NCI-H1417 treated with DMSO at 0.1 percent for 48 hours (cell line): Measurements from ENCODE around the gene CHRDL1.
"Not testable (repeated sequence)": the region's sequence is repeated elsewhere in the genome, so short reads cannot be mapped to it uniquely, and the experiment has no call there.

Experiments
- DNase-seq: peaks from one replicate; lab custom pipeline; 2025; lab: John Stamatoyannopoulos, UW

CHRDL1 gene, protein sequence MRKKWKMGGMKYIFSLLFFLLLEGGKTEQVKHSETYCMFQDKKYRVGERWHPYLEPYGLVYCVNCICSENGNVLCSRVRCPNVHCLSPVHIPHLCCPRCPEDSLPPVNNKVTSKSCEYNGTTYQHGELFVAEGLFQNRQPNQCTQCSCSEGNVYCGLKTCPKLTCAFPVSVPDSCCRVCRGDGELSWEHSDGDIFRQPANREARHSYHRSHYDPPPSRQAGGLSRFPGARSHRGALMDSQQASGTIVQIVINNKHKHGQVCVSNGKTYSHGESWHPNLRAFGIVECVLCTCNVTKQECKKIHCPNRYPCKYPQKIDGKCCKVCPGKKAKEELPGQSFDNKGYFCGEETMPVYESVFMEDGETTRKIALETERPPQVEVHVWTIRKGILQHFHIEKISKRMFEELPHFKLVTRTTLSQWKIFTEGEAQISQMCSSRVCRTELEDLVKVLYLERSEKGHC

DNA sequence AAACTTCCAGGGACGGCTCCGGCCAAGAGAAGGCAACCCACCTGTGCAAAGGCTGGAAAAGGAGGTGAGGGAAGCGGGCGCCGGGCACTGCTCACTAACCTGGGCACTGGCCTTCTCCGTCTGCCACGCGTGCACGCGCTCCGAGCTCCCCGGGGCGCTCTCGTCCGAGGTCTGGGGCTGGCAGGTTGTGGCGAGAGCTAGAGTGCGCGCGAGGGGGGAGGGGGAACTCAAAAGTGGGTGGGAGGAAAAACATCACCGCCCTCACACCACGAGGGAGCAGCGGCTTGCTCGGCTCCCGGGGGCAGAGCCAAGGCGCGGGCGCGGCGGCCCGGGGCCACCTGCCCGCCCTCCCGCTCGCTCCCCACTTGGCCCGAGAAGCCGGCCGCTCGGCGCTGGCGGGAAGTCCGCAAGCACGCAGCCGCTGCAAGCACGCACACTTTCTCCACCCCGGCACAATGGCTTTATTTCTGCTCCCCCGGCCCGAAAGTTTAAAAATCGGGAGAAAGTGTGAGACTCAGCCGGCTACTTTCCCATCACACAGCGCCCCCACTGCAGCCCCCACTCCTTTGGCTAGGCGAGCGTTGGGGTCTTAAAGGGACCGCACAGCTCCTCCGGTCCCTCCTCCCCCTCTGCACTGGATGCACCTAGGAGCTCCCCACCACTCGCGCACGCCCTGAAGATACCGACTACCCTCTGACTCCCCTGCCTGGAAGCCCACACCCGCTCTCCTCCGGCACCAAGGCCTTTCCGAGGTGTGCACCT lies at the start of gene CHRDL1:
Gene CHRDL1 (minus strand): TSS at position 173 of the 762 bp plus-strand sequence. CDS start 3,636 bp downstream, outside the sequence.
- no peak for DNase-seq

DNA sequence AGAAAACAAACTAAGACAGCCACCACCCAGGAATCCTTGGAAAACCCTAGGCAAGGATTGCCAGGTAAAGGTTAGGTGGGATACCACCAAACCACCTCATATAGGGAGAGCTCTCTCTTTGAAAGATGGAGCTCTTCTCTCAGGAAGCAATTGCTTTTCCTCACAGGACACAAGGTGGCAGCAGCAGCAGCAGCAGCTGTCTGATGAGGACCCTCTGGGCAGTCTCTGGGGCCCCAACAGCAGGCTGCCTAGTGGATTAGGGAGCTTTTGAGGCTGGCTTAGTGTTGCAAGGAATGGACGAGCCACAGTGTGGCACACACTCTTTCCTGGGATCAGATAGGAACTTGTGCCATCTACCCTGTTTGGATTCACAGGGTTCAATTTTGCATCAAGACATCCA lies 41.4 kb upstream of the CHRDL1 start:
- DNase-seq: no peak

DNA sequence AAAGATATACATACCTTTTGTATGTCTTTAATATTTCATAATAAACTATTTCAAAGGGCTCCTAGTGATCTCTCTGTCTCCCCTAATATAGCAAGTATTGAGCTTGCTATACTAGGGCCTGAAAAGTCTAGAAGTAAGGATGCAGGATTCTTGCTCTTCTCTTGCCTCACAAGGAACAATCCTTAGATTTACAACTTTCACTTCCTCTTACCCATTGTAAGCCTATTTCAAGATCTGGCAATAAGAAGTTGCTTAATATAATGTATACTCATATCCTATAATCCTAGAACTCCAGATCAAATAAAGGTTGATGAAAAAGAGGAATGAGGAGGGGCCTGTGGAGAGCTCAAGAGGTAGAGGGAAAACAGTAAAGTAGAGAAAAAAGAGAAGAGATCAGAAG lies 40.8 kb upstream of the CHRDL1 start:
- DNase-seq: no peak

DNA sequence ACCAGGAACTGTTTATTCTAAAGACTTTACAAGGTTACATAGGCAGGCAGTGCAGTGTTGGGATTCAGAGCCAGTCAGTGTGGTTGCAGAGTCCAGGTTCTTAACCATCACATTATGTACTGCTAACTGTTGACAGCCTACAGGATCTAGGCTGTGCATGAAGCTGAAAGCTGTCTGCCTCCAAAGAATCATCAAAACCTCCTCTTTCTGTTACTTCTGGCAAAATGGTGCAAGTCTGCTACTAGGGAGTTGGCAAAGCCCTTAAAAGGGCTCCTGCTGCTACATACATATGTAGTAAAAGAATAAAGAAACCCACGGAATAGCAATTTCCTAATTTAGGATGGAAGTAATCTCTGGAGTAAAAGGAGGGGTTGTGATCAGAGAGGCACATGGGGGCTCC lies 40.4 kb upstream of the CHRDL1 start:
- no peak for DNase-seq

DNA sequence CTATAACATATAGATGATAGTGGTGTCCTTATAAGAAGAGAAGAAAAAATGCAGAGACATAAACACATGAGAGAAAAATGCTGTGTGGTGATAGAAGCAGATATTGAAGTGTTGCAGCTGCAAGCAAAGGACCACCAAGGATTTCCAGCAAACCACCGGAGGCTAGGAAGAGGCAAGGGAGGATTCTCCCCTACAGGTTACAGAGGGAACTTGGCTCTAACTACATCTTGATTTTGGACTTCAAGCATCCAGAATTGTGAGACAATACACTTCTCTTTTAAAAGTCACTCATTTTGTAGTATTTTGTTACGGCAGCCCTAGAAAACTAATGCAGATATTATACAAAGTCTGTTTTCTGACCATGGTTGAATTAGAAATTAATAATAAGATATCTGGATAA lies 30.4 kb upstream of the CHRDL1 start:
- DNase-seq: no peak

DNA sequence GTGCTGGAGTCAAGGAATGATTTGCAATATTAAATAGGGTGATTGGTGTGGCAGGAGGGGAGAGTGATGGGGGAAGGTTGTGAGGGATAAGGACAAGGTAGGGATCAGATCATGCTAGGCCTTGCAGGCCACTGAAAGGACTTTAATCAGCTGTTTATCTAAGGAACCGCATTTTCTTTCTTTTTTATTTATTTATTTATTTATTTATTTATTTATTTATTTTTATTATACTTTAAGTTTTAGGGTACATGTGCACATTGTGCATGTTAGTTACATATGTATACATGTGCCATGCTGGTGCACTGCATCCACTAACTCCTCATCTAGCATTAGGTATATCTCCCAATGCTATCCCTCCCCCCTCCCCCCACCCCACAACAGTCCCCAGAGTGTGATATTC lies 20.9 kb upstream of the CHRDL1 start:
- DNase-seq: not testable (repeated sequence)

DNA sequence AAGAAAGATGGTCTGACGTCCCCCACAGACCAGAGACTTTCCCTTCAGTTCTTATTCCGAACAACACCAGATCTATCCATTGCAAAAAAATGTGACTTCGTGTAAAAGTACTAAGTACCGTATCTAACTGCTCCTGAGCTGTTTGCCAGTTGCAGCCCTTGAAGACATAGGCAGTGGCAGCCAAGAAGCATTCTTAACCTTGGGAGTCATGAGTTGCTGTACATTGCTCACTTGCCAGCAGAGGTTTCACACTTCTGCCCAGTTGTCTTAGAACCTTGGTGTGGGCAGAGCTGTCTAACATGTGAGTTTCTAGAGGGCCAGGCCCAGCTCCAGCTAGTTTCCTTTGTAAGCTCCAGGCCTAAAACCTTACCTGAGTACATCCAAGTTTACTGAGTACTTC lies 10.5 kb upstream of the CHRDL1 start:
- DNase-seq: no peak

DNA sequence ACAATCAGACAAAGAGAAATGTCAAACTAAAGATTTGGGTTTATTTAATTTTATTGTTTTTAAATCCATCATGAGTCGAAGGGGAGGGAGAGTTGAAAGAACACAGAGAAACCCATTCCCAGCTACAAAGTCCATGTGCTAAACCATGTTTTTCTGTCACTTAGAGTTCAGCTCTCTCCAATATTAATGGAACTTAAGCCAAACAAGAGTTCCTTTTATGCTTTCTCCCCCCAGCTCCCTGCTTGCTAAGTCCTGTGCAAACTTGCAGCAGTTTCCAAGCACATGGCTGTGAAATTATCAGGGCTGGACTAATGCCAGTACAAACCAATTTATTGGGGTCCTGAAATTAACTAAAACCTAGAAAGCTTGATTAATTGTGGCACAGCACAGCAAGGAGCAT lies 9.7 kb upstream of the CHRDL1 start:
- DNase-seq: no peak

DNA sequence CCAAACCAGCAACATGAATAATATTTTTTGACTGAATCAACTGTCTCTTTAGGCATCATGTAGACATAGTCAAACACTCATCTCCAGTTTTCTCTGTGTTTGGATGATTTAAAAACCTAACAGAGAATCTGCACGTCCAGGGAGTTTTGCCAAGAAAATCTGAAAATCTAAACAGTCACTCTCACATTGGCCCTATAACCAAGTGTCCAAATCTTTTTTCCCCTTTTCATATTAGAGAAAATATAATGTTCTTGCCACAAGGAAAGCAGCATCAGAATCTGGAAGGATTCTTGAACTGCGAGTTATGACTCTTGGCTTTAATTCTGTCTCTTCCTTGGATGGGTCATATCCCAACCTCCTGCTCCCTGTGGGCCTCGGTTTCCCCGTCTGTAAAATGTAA lies 8.8 kb upstream of the CHRDL1 start:
- DNase-seq: no peak

DNA sequence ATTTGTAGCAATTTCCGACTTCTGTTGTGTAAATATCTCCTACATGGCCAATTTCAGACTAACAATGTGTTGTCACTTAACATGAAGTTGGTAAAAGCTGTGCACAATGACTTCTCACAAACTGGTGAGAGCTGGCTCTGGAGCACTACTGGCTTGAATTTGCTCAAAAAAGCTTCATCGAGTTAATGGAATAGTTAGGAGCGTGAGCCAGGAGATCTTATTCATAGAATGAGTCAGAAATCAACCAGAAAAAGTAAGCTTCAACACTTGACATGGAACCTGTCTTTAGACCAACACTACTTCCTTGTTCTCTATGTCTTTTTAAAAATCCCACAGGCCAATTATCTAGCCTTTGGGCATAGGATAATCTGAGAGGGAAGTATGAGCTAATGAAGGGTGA lies 7.9 kb upstream of the CHRDL1 start:
- no peak for DNase-seq

DNA sequence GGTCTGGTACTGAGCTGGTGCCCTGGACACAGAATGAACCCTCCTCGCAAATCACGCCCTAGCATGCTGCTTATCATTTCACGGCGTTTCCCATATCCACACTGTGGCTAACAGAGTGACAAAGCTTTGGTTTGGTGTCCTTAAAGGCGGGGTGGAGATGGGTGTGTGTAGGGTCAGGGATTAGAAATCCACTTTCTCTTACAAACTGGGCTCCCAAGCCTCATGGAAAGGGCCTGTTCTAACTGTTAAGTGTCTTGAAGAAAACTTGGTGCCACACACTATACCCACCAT lies 735 bp upstream of the CHRDL1 start:
- DNase-seq: no peak

DNA sequence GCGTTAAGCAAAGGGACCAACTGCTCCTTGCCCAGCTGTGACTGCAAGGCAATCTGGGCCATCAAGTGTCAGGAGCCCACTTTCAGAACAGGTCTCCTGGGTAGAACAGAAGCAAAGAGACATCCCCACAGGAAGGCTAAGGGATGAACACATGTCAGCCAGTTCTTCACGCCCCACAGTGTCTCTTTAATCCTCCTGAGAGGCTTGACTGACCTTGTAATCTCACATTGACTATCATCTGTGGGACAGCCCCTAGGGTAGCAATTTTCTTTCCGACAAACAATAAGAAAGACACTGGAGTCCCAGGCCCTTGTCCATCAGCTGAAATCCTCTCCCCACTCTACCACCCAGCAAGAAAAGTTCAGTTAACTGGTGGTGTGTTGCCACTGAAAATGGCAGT lies 1.0 kb downstream of the CHRDL1 start:
- no peak for DNase-seq

DNA sequence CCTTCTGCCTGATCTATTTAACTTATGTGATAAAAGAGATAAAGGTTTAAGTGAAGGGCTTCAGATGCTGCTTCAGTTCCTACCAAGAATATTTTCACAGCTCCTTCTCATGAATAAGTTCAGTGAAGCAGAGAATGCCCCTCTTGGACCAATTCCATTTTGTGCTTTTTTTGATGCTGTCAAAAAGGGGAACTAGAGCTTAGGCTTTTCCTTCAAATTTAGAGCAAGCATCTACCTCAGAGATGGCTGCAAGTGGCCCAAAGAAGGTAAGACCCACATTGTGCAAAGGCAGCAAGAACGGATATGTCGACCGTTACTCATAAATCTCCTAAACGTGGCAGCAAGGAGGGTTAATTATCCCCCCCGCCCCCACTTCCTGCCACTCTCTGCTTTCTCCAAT lies 4.5 kb downstream of the CHRDL1 start:
- DNase-seq: no peak

DNA sequence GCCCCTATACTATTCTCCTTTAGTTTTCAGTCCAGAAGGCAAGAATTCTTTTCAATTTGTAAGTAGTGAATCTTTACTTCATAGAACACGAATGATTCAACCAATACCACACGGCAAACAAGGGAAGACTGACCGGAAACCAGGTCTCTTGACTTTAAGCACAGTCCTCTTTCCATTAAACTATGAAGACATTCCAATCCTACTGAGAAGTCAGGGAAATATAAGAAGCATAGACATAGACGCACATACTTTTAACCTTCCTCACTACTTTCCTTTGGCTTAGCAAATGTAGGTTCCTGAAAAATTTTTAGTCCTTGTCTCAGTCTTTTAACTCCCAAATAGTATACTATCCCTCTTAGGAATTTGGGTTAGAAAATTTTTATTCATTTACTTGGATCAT lies 9.1 kb downstream of the CHRDL1 start:
- DNase-seq: no peak

DNA sequence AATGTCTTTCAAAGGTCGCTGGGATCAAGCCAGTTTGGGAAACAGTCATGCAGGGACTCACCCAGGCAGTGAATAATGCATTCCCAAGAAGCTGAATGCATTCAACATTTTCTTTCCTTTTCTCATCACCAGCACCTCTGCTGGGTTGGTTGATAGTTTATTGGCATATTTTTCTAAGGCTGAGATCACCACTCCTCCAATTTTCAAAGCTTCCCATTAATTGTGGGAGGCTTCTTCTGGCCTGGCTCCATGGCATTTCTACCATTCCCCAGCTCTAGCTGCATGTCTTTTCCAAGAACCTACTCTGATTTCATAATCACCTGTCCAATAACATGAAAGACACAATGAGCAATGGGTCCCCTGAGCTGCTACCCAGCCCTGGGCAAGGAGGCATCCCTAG lies 35.8 kb downstream of the CHRDL1 start:
- no peak for DNase-seq

DNA sequence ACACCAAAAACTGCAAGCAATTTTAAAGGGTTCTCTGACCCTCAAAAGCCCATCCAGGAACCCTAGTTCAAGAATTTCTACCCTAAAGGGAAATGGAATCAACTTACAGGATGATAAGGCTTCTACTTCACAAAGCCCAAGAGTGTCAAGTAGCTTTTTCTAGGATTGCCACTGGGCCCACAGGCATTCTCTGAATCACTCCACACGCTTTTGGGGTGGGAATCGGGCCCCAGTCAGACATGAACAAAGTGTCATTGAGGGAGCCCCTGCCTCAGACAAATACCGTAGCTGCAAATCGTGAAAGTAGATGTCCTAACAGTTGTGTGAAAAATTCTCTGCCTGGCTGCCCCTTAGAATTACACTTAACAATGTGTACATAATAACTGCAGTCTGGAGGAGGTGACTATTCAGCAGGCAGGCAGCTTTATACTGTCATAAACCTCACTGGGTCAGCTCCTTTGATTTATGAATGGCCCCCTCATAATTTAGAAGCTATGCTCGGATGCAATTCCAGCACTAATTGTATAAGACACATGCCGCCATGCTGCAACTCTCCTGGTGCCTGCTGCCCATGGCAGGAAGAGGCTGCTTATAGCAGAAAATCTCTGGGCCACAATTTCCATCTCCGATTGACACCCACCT lies 36.7 kb downstream of the CHRDL1 start:
- DNase-seq: no peak

DNA sequence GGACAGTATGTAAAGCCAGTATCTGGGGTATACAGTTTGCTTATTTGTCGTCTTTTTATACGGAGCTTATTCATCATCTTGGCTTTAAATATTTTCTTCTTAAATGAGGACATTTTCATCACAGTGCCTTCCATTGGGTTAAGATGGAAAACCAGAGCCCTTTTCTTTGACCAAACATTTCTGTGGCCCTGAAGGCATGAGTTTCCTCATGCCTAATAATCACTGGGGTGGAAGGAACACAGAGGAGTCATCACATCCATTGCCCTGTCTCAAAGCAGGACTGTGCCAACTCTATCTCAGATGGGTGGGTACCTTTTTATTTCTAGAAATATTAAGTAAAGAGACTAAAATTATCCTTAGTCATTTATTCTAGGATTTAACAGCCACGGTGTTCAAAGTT lies 40.0 kb downstream of the CHRDL1 start:
- DNase-seq: no peak

DNA sequence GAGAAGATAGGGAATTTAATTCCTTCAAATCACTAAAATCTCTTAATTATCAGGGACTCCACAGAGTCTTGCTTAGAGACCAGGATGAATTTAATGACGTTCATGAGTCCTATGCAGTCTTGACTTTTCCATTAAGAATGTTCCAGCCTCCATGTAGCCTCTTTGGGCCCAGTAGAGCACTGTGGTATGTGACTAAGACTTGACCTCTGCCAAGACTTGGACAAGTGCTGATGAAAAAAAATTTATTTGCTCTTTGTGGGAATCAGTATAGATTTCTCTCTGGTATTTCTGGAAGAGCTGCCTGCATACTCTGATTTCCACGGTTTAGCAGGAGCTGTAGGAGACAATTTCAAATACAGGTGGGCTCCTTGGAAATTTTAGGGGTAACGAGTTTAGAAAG lies 40.6 kb downstream of the CHRDL1 start:
- DNase-seq: no peak

DNA sequence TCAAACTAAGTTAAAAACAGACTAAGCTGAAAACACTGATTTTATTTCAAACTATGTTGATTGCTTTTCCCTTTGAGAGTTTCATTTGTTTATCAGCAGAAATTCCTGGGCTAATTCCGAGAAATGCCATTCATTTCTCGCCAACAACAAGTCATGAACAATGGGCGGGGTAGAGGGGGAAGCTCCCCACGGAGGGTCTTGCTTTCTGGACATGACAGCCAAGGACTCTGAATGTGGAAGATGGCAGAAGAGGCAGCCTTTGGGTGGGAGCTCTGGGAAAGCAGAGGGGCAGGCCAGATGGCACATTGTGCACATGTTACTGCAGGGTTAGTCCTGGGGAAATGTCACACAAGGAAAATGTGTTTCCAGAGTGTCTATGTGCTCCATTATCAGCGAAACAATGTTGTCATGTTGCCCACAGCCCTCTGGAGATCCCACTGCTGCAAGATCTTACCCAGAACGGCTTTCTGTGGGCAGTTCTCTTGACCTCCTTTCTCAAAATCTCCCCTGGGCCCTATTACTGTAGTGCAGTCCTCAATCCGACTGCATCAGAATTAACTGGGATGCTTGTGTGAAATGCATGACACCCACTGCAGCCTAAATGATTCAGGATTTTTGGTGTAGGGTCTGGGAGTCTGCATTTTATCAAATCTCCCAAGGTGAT lies 45.0 kb downstream of the CHRDL1 start:
- no peak for DNase-seq

DNA sequence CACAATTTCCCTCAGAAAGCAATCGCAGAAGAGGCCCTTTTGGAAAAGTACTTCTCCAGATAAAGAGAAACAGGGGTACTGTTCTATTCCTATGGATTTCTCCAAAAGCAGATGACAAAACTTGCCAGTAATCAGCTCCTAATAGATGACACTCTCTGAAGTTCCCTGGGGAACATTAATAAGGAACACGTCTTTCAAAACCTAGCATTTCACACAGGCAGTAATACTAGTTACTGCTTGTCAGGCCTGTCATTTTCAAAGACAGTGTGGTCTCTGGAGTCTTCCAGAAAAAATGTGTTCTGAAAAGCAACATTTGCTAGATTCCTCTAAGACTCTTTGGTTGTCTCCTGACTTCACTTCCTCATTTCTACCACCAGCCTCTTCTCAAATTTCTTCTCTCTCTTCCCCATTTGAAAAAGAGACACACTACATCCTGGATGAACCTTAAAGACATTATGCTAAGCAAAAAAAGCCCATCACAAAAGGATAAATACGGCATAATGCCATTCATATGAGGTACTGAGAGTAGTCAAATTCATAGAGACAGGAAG lies 47.3 kb downstream of the CHRDL1 start:
- no peak for DNase-seq

DNA sequence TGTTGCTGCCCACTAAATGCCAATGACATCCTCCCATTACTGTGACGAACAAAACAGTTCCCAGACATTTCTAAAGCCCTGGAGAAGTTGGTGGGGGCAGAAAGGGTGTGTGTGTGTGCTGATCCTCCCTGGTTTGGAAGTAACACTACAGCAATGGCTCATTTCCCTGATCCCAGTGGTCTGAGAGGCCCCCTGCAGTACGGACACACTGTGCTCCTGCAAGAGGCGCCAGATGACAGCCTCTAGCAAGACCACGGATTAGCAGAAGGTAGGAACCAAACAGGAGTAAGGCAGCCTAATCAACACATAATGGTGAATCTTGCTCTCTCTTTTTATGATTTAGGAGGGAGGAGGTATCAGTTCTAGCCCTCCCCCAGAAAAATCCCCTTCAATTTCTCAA lies 49.6 kb downstream of the CHRDL1 start:
- no peak for DNase-seq

DNA sequence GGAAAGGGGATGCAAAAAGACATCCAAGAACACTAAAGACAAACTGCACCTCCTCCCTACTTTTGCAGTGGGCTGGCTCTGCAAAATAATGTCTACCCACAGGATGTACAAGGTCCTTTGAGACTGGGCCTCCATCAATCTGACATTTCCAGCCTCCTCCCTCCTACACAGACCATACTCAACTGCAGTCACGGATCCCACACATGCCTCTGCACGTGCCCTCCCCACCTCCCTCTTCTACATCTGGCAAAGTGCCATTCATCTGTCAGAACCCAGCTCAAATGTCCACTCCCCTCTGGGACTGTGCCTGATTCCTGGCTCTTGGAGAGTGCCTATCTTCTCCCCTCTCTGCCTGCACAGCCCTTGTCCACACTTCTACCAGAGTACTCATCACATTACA lies 50.3 kb downstream of the CHRDL1 start:
- DNase-seq: no peak
